B cell (primary cell): ENCODE data around the gene C17orf100. TPM values are rescaled to one million over a fixed set of nuclear protein-coding genes. Genes with fewer than 3 reads are reported as not detected.

ENCODE experiments used
- ATAC-seq: fragments of 200-7000 bp; cut with Tn5 transposase; one replicate; pipeline ENCODE4 v1.10.0; 2021; ENCODE audit warnings: low read depth, mild to moderate bottlenecking, moderate number of reproducible peaks, moderate library complexity
- CTCF ChIA-PET: fragments of 350-600 bp; sonication (Branson Sonifier 250); formaldehyde crosslinking; loops from one replicate; lab custom pipeline; 2021; ENCODE audit warnings: antibody characterized with exemption, inconsistent platforms; lab: Charles Lee
- POLR2A ChIA-PET: fragments of 350-600 bp; sonication (Branson Sonifier 250); formaldehyde crosslinking; loops from one replicate; lab custom pipeline; 2021; ENCODE audit warnings: antibody characterized with exemption; lab: Charles Lee
- DNase-seq: peaks from one replicate; pipeline ENCODE4 v3.0.0; 2013
- H2AFZ ChIP-seq: 2 replicates; pipeline ENCODE4 v1.6.1; 2012; ENCODE audit warnings: mild to moderate bottlenecking, low read depth, low read length; ENCODE audit not compliant: insufficient read depth, poor library complexity, severe bottlenecking
- H3K27ac ChIP-seq, 2 donors: 1 replicate in 1 of 2; 2 replicates in 1 of 2; pipeline ENCODE4 v1.5.1; 2012 to 2013; ENCODE audit warnings: low read length in 2 of 2, mild to moderate bottlenecking in 2 of 2, moderate library complexity in 1 of 2
- H3K27me3 ChIP-seq, 4 experiments: fragments of 200-600 bp in 1 of 4; sonication (generic) in 1 of 4; replicated peaks in 1 of 4; 1 replicate in 2 of 4; 2 replicates in 2 of 4; pipeline versions ENCODE4 v1.6.1 to v1.7.0; 2013 to 2016; ENCODE audit warnings: low read length in 3 of 4, mild to moderate bottlenecking in 2 of 4, mixed read lengths in 1 of 4, moderate library complexity in 1 of 4; ENCODE audit not compliant: insufficient read depth in 4 of 4, control insufficient read depth in 3 of 4; ENCODE audit errors: control extremely low read depth in 1 of 4
- H3K36me3 ChIP-seq, 2 experiments: replicated peaks in 1 of 2; 1 replicate in 1 of 2; 2 replicates in 1 of 2; pipeline versions ENCODE4 v1.6.1 to v1.7.1; 2013; ENCODE audit warnings: low read length in 1 of 2; ENCODE audit not compliant: insufficient read depth in 2 of 2, control insufficient read depth in 1 of 2; ENCODE audit errors: control extremely low read depth in 1 of 2, extremely low read depth in 1 of 2
- H3K4me1 ChIP-seq, 2 donors: fragments of 200-600 bp in 1 of 2; sonication (generic) in 1 of 2; 1 replicate in 1 of 2; 2 replicates in 1 of 2; pipeline versions ENCODE4 v1.5.1 to v1.6.1; 2013 to 2017; ENCODE audit warnings: low read length in 2 of 2; ENCODE audit not compliant: control insufficient read depth in 2 of 2, insufficient read depth in 2 of 2
- H3K4me2 ChIP-seq: replicated peaks from 2 replicates; pipeline ENCODE3; 2012; ENCODE audit warnings: mild to moderate bottlenecking, low read depth, low read length; ENCODE audit not compliant: poor library complexity, severe bottlenecking
- H3K4me3 ChIP-seq, 5 experiments: fragments of 200-600 bp in 1 of 5; sonication (generic) in 1 of 5; 1 replicate in 3 of 5; 2 replicates in 2 of 5; pipeline versions ENCODE4 v1.5.1 to v1.7.0; 2011 to 2016; ENCODE audit warnings: low read length in 4 of 5, mild to moderate bottlenecking in 4 of 5, low read depth in 2 of 5, control low read depth in 1 of 5, moderate library complexity in 1 of 5; ENCODE audit not compliant: insufficient read depth in 1 of 5; ENCODE audit errors: control extremely low read depth in 1 of 5, extremely low read depth in 1 of 5
- H3K79me2 ChIP-seq: fragments of 200-600 bp; sonication (generic); one replicate; pipeline ENCODE4 v1.6.0; 2016; ENCODE audit warnings: low read length; ENCODE audit not compliant: control insufficient read depth, insufficient read depth
- H3K9ac ChIP-seq: fragments of 200-600 bp; sonication (generic); 2 replicates; pipeline ENCODE4 v1.6.1; 2017; ENCODE audit warnings: mild to moderate bottlenecking, low read length, moderate library complexity
- H3K9me3 ChIP-seq, 3 donors: one replicate each; pipeline versions ENCODE4 v1.6.1 to v1.7.1; 2013; ENCODE audit warnings: low read length in 2 of 3; ENCODE audit not compliant: control insufficient read depth in 2 of 3, insufficient read depth in 1 of 3; ENCODE audit errors: control extremely low read depth in 1 of 3
- H4K20me1 ChIP-seq: 2 replicates; pipeline ENCODE4 v1.6.0; 2012; ENCODE audit warnings: mild to moderate bottlenecking, low read length; ENCODE audit not compliant: insufficient read depth, control insufficient read depth, poor library complexity, severe bottlenecking
- H3K27ac Mint-ChIP-seq: one replicate; pipeline ENCODE4 v1.8.0; 2021; ENCODE audit warnings: mixed read lengths
- H3K27me3 Mint-ChIP-seq: one replicate; pipeline ENCODE4 v1.8.0; 2021; ENCODE audit warnings: mixed read lengths
- H3K4me1 Mint-ChIP-seq: one replicate; pipeline ENCODE4 v1.8.0; 2021; ENCODE audit warnings: mixed read lengths
- H3K4me3 Mint-ChIP-seq: one replicate; pipeline ENCODE4 v1.8.0; 2021; ENCODE audit warnings: mixed read lengths
- H3K9me3 Mint-ChIP-seq: one replicate; pipeline ENCODE4 v1.8.0; 2022; ENCODE audit warnings: mixed read lengths; ENCODE audit not compliant: insufficient read depth
- EZH2 ChIP-seq: IDR thresholded peaks from 2 replicates; pipeline ENCODE4 v1.6.1; 2012; ENCODE audit warnings: borderline replicate concordance, low read depth, mild to moderate bottlenecking, moderate library complexity, low read length; ENCODE audit not compliant: insufficient read depth, poor library complexity, severe bottlenecking
- WGBS: methylation state at CpG from one replicate; pipeline ENCODE4 v1.1.5; 2013; ENCODE audit warnings: missing lambda C conversion rate; ENCODE audit not compliant: insufficient coverage; 5-methylcytosine and 5-hydroxymethylcytosine counted together
- intact Hi-C: fragments of 100-400 bp; cut with micrococcal nuclease; formaldehyde crosslinking; loops from one replicate; pipeline ENCODE4 v1.10.0; 2022
- polyA plus RNA-seq: library from polyadenylated mRNA; depleted of rRNA; stranded (reverse); fragments of >200 nt; gene quantifications from 2 replicates; pipeline ENCODE4 v1.2.3, GENCODE V29; 2012
- total RNA-seq, 2 donors: library from RNA; stranded (reverse); fragments of 120-200 nt in 1 of 2; gene quantifications; 1 replicate in 1 of 2; 2 replicates in 1 of 2; pipeline versions ENCODE4 v1.2.3 to v1.2.4, GENCODE V29; 2013 to 2022
- TF ChIP-seq, protein P1 (sequence below): fragments of 200-600 bp; IDR thresholded peaks from one replicate; pipeline ENCODE4 v1.8.0; 2022; ENCODE audit warnings: antibody characterized with exemption, mild to moderate bottlenecking

C17orf100 gene
- total and polyA plus RNA-seq, 2 donors (not counting 1 experiment from before 2014, with no cell fraction given) = 3.7 to 11.6 TPM

- Histone ChIP-seq H3K4me1 (peaks cover 22 to 30% of the 10 kb centered on the region in 2 donors), H3K79me2 (peaks cover 37% of the 10 kb centered on the region), H3K27me3 (no peaks in the 10 kb centered on the region), H3K4me2 (peak overlapping the region; percentile 87), H3K9ac (no peak overlapping the region), H3K4me3 (no peak overlapping the region), H4K20me1 (peaks cover 6% of the 10 kb centered on the region), H3K36me3 (peaks cover 0 to 11% of the 10 kb centered on the region in 2 experiments), H3K9me3 (no peaks in the 10 kb centered on the region), H3K27ac (no peak overlapping the region), H2AFZ (no peak overlapping the region)
- ATAC-seq (no peak), DNase-seq (no peak)
- CTCF ChIA-PET = no interaction called here
- peaks cover 36% of the 10 kb centered on the region for H3K4me1 Mint-ChIP-seq
- H3K27ac Mint-ChIP-seq = peak overlapping the region; percentile 67
- 61% methylated on average over 24 of the region's 24 CpGs for WGBS
- no peak for TF ChIP-seq EZH2
- TF ChIP-seq, protein P1, sequence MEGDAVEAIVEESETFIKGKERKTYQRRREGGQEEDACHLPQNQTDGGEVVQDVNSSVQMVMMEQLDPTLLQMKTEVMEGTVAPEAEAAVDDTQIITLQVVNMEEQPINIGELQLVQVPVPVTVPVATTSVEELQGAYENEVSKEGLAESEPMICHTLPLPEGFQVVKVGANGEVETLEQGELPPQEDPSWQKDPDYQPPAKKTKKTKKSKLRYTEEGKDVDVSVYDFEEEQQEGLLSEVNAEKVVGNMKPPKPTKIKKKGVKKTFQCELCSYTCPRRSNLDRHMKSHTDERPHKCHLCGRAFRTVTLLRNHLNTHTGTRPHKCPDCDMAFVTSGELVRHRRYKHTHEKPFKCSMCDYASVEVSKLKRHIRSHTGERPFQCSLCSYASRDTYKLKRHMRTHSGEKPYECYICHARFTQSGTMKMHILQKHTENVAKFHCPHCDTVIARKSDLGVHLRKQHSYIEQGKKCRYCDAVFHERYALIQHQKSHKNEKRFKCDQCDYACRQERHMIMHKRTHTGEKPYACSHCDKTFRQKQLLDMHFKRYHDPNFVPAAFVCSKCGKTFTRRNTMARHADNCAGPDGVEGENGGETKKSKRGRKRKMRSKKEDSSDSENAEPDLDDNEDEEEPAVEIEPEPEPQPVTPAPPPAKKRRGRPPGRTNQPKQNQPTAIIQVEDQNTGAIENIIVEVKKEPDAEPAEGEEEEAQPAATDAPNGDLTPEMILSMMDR = no peak
- H3K9me3 Mint-ChIP-seq = no peaks in the 10 kb centered on the region
- POLR2A ChIA-PET = no interaction called here
- H3K27me3 Mint-ChIP-seq = no peaks in the 10 kb centered on the region
- intact Hi-C loops = no loop called here
- peak overlapping the region; percentile 98 for H3K4me3 Mint-ChIP-seq
Measured at GRCh38 chr17:6638046-6638908, 13.3 kb upstream of the C17orf100 start.

DNA sequence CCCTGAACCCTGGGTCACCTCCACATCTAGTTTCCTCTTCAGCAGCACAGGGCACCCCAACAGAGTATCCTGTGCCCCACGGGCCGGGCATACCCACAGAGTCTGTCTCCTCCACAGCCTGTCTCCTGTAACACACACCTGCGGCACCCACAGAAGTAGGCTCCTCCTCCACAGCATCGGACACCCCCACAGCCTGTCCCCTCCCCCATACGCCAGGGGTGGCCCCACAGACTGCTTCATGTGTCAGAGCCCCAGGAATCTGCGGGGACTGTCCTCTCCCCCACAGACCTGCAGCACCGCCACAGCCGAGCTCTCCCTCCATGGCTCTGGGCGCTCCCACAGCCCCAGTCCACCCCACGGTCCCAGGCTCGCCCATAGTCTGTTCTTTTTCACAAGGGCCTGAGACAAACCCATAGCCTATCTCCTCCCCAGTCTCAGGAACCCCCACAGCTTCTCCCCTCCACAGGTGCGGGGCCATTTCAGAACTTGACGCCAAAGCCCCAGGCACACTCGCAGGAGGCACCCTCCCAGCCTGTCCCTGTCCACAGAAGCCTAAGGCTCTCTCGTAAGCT, 12.5 kb upstream of the C17orf100 start:
- H3K4me1 ChIP-seq = peaks cover 22 to 30% of the 10 kb centered on the region in 2 donors
- peak overlapping the region; percentile 98 for H3K4me3 Mint-ChIP-seq
- POLR2A ChIA-PET = interaction anchor here (1.0 kb wide), 1 partner anchor 18 kb away, joined by 3 read pairs; no protein-coding TSS in a partner anchor
- TF ChIP-seq EZH2 = no peak
- TF ChIP-seq, protein P1 = no peak
- H2AFZ ChIP-seq = no peak overlapping the region
- H4K20me1 ChIP-seq = peaks cover 6% of the 10 kb centered on the region
- H3K79me2 ChIP-seq = peaks cover 45% of the 10 kb centered on the region
- no peaks in the 10 kb centered on the region for H3K27me3 ChIP-seq
- WGBS = 61% methylated on average over 15 of the region's 15 CpGs
- H3K4me3 ChIP-seq = peak overlapping the region in 4 of 5 experiments; percentile 83 to 94 (median 90)
- no peak overlapping the region for H3K27ac ChIP-seq
- ATAC-seq = no peak
- H3K9me3 ChIP-seq = no peaks in the 10 kb centered on the region
- CTCF ChIA-PET = no interaction called here
- no peaks in the 10 kb centered on the region for H3K27me3 Mint-ChIP-seq
- peaks cover 1 to 15% of the 10 kb centered on the region in 2 experiments for H3K36me3 ChIP-seq
- no peaks in the 10 kb centered on the region for H3K9me3 Mint-ChIP-seq
- peaks cover 37% of the 10 kb centered on the region for H3K4me1 Mint-ChIP-seq
- DNase-seq = peak; percentile 20
- H3K27ac Mint-ChIP-seq = peak overlapping the region; percentile 26
- intact Hi-C loops = no loop called here
- peak overlapping the region; percentile 90 for H3K9ac ChIP-seq
- H3K4me2 ChIP-seq = peak overlapping the region; percentile 87
